HG03064 (cell line): ENCODE data around the gene ROM1.
A peak's percentile ranks its signal among the peaks of the same experiment; 100 is the strongest.
"Not testable (repeated sequence)": the region's sequence is repeated elsewhere in the genome, so short reads cannot be mapped to it uniquely, and the experiment has no call there.

ENCODE experiments used
- ATAC-seq: cut with Tn5 transposase; IDR thresholded peaks from one replicate; pipeline ENCODE4 v1.9.1; 2021; ENCODE audit warnings: low read depth; ENCODE audit not compliant: unreplicated experiment

The ROM1 gene

GRCh38 chr11:62585356-62585755 lies 27.7 kb upstream of the ROM1 start:
- ATAC-seq = not testable (repeated sequence)

DNA sequence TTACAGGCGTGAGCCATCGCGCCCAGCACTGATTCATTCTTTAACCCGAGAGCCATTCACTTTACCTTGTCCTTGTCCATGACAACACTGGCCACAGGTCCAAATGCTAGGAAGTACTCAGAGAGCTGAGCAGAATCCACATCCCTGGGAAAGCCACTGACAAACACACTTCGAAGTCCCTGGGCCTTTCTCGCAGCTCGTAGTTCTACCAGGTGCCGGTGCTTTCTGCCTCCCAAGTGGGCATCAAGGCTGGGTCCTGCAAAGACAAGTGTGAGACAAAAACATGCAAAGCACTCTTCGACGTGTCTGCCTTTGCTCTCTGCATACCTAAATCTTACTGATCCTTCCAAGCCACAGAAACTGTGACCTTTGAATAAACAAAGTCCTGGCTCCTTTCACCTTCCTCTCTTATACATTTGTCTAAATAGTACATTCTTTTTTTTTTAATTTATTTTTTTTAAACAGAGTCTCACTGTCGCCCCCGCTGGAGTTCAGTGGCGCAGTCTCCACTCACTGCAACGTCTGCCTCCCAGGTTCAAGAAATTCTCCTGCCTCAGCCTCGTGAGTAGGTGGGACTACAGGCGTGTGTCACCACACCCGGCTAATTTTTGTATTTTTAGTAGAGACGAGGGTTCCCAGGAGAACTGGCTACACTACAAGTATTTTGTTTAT lies 24.0 kb upstream of the ROM1 start:
- no peak for ATAC-seq

DNA sequence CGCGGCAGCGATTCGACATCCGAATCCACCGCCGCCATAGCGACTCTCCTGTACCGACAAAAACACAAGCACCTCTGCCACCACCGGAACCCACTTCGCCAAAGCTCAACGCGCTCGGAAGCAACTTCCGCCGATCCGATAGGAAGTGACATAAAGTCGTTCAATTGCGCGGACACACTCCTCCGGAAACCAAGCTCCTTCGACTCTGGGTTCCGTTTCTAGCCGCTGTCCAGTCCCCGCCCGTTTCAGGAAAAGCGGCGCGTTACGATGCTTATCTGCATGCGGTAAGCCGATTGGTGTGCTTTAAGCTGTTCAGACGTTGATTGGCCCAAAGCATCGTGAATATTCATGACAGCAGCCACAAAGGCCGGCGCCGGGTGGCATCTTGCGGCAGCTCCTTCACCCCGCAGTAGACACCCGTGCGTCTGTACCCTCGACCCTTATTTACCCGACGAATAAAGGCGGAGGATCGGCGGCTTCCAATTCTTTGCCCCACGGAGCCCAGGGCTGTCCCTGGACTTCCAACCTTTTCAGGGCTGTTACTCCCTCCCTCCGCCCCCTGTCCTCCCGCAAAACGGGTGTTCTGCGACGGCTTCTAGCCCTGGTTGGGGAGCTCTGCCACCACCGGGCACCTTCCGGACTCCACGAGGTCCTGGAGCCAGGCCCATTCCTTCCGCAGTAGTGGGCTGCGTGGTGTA lies 21.5 kb upstream of the ROM1 start, which contains the start of gene TUT1:
Gene TUT1 (minus strand): TSS at position 76 of the 698 bp plus-strand sequence. CDS start 38 bp downstream, at position 38.
- ATAC-seq = peak; percentile 74

DNA sequence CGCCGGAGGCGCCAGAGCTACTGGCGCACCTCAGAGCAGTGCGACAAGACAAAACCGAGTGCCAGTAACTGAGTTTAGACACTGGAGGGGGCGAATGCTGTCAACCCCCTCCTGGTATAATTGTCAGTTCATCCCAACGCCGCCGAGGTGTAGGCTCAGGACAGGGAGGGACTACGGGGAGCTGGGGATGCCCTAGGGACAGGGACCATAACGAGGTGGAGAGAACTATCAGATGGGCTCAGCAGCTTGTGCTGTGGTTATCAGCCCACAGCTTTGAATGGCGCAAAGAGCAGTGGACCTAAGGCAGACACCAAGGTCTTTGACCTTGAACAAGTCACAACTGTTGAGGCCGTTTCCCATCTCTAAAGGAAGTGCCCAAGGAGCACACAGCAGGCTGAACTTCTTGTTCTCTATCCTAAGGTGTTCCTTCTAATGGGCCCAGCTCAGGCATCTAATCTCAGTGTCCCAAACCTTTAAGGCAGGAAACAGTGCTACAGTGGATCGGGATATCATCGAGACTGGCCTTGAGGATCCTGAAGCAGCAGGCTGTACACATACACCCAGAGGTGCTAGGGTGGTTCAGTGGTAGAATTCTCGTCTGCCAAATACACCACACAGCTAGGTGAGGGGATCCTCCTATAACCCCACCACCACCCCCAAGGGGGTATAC lies 20.8 kb upstream of the ROM1 start:
- peak; percentile 5 for ATAC-seq

DNA sequence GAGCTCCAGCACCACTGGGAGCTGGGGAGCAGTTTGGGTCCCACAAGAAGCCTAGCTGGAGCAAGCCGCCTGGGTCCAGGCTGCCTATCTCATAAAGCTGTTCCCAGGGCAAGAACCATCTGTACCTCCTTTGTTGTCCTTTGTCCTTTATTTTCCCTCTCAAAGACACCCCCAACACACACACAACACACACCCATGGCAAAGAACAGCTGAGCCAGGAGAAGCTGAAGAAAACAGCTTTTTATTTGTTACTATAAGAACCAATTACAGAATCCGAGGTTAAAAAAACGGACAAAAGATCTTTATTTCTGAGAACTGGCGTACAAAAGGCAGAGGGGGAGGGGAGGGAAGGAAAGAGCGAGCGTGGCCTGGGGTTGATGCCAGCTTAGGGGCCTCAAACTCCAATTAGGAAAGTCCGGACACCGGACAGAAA lies 20.1 kb upstream of the ROM1 start:
- no peak for ATAC-seq

DNA sequence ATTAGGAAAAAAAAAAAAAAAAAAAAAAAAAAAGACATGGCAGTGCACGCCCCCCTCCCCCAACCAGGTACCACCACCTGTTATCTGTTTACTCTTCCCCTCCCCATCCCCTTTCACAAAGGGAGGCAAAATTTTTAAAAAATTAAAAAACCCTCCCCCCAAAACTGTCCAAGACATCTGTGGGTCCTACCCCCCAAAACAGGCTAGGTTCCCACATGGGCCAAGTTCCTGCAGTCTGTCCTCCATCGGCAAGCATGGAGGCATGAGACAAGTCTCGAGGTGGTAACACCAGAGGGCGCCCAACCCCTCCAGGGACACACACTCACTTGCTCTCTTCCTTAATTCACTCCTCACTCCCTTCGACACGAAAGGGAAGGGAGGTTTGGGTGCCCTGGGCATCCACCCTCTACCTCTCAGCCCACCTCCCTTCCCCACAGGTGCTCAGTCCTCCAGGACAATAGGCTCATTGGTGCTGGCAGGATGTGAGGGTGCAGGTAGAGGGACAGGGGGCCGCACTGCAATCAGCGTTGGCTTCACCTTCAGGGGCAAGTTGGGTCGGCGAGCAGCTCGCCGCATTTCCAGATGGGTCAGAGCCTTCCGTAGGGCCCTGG lies 19.5 kb upstream of the ROM1 start:
- no peak for ATAC-seq

- ATAC-seq = no peak
Observed at GRCh38 chr11:62595124-62595523, 17.9 kb upstream of the ROM1 start.

GRCh38 chr11:62599069-62599696 lies 13.9 kb upstream of the ROM1 start:
- ATAC-seq = peak; percentile 36

DNA sequence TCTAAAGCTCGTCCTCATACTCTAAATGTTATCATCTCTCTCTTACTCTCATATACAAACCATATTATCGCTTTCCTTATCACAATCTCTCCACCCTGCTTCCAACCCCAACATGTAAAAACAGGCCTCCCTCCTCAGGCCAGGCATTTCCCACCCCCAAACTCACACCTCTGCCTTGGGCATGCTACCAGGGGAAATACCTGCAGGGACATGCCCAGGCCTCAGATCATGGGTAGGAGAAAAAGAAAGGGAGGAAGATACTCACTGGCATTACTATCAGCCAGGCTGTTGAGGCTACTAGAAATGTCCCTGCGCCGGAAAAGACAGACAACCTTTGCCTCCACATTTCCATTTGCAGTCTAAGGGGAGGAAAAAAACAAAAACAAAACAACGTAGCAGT lies 13.2 kb upstream of the ROM1 start:
- no peak for ATAC-seq

DNA sequence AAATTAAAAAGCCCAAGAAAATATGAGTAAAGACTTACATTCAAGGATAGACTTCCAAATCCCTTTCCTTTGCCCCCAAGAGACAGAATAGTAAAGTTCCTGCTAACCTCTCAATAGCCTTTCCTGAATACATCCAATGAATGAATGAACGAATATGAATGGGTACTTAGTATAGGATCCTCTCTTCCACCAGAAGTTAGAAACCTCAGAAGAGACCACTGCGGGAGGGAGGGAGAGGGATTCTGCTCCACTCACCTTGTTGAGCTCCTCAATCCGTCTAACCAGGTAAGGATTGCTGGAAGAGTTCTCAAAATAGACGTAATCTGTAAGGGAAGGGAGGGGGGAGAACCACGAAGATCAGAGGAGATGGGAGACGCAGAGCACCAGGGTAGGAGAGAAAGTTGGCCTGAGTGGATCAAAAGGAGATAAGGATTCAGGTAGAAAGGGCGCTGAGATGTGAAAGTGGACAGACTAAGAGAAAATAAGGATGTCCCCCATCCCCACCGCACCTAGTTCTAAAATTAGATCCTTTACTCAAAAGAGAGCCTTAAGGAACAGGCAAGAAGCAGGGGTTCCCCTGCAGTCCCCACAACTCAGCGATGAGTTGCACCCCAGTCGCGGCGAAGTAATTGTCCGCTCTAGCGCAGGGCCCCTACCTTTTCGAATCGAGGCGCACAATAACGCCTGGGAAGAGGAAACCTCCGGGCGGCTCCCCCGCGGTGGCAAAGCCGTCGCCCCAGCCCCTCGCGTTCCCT lies 12.5 kb upstream of the ROM1 start:
- ATAC-seq = no peak

GRCh38 chr11:62601122-62601371 lies 12.0 kb upstream of the ROM1 start:
- ATAC-seq = no peak

DNA sequence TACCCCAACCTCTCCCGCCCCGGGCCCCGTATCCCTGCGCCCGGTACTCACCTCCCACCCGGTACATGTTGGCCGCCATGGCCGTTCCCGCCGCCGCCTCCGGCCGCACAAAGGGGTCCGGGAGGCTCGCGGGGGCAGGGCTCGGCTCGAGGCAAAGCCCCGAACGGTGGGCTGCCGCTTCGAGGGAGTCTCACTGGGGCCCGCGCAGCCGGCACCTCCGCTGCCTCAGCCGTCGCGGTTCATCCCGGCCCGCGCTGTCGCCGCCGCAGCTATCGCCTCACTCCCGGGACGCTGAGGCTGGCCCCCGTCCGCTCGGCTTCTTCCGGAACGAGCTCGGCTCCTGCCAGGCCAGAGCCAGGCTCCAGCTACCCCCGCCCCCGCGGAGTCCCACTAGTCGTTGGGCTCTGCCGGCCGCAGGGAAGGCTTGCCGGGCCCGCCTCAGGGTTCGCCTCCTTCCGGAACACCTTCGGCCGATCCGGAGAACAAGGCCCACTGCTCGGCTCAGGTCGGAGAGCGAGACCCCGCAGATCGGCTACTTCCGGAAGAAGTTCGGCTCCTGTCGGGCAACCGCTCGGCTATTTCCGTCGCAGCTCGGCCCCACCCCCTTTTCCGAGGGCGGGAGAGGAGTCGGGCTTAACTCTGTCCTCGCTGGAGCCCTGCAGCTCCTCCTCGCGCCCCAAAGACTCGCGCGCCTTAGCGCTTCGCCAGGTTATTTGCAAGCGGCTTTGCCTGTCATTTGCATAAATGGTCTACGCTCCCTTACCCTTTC lies 11.5 kb upstream of the ROM1 start, which contains the start of gene MTA2:
Gene MTA2 (minus strand): TSS at position 494 of the 769 bp plus-strand sequence. CDS start 415 bp downstream, at position 79.
- peak; percentile 61 for ATAC-seq

GRCh38 chr11:62602141-62603071 lies 10.7 kb upstream of the ROM1 start:
- no peak for ATAC-seq

- no peak for ATAC-seq
Observed at GRCh38 chr11:62603072-62603408, 10.0 kb upstream of the ROM1 start.

- ATAC-seq = no peak
Observed at GRCh38 chr11:62603776-62604299, 9.2 kb upstream of the ROM1 start.

GRCh38 chr11:62604460-62605120 lies 8.5 kb upstream of the ROM1 start:
- no peak for ATAC-seq

GRCh38 chr11:62605467-62605866 lies 7.6 kb upstream of the ROM1 start:
- ATAC-seq = no peak

- no peak for ATAC-seq
Observed at GRCh38 chr11:62605902-62606301, 7.2 kb upstream of the ROM1 start.
